Activated B cell treated with CpG ODN at 0.5 μM for 24 hours (primary cell): ENCODE measurements around the gene MARS1. TPM values are rescaled to one million over a fixed set of nuclear protein-coding genes. Genes with fewer than 3 reads are reported as not detected.

Experiments used
- ATAC-seq: fragments of 200-7000 bp; cut with Tn5 transposase; one replicate; pipeline ENCODE4 v1.10.0; 2021; ENCODE audit warnings: low read depth, mild to moderate bottlenecking, moderate library complexity
- CTCF ChIA-PET: fragments of 350-600 bp; sonication (Branson Sonifier 250); formaldehyde crosslinking; loops from one replicate; lab custom pipeline; 2021; ENCODE audit warnings: antibody characterized with exemption; lab: Charles Lee
- POLR2A ChIA-PET: fragments of 350-600 bp; sonication (Branson Sonifier 250); formaldehyde crosslinking; loops from one replicate; lab custom pipeline; 2021; ENCODE audit warnings: antibody characterized with exemption; lab: Charles Lee
- DNase-seq: peaks from one replicate; pipeline ENCODE4 v3.0.0; 2022
- H3K27ac Mint-ChIP-seq: one replicate; pipeline ENCODE4 v1.8.0; 2020; ENCODE audit warnings: mixed read lengths
- H3K27me3 Mint-ChIP-seq: one replicate; pipeline ENCODE4 v1.8.0; 2021; ENCODE audit warnings: mixed read lengths
- H3K36me3 Mint-ChIP-seq: one replicate; pipeline ENCODE4 v1.8.0; 2021; ENCODE audit warnings: low read depth, mixed read lengths
- H3K4me1 Mint-ChIP-seq: one replicate; pipeline ENCODE4 v1.8.0; 2021; ENCODE audit warnings: mixed read lengths
- H3K4me3 Mint-ChIP-seq: one replicate; pipeline ENCODE4 v1.8.0; 2020; ENCODE audit warnings: mild to moderate bottlenecking, mixed read lengths
- H3K9me3 Mint-ChIP-seq: one replicate; pipeline ENCODE4 v1.8.0; 2020; ENCODE audit warnings: mixed read lengths
- CTCF ChIP-seq: fragments of 200-600 bp; IDR thresholded peaks from one replicate; pipeline ENCODE4 v1.8.0; 2022; ENCODE audit warnings: antibody characterized with exemption, mild to moderate bottlenecking
- intact Hi-C: fragments of 100-400 bp; cut with micrococcal nuclease; formaldehyde crosslinking; loops from one replicate; pipeline ENCODE4 v1.15.1; 2024
- total RNA-seq: library from RNA; stranded (reverse); gene quantifications from 2 replicates; pipeline ENCODE4 v1.2.3, GENCODE V29; 2022

MARS1 gene
- total RNA-seq, 1 donor from 2014 or later = 425 TPM

DNA sequence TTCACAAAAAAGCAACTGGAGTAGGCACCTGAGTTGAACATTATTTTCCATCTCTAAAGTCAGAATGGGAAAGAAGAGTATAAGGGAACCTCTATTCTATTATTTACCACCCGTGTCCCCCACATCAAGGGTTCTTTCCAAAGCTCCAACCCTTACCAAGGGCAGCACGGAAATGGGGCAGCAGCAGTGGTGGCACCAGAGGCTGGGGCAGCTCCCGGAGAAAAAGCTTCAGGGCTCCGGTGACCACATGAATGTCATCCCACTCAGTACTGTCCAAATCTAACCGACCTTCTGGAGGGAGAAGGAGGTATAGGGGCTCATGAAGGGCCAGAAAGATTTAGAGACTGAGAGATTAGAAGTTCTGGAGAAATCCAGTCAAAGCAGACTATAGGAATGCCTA is 14.0 kb upstream of the MARS1 start:
- ATAC-seq (no peak), DNase-seq (no peak)
- TF ChIP-seq CTCF = no peak
- H3K27me3 Mint-ChIP-seq = no peaks in the 10 kb centered on the region
- H3K4me1 Mint-ChIP-seq = peaks cover 55% of the 10 kb centered on the region
- H3K4me3 Mint-ChIP-seq = no peak overlapping the region
- POLR2A ChIA-PET = interaction anchor here (0.6 to 8.3 kb wide), 3 partner anchors 13 to 64 kb away, joined by 9 to 133 read pairs (median 10); partner anchors contain the start of genes DDIT3 and GLI1
- CTCF ChIA-PET = interaction anchor here (7.3 kb wide), 1 partner anchor 13 kb away, joined by 74 read pairs; the partner anchor contains the start of gene GLI1
- no peak overlapping the region for H3K27ac Mint-ChIP-seq
- intact Hi-C loops = no loop called here
- H3K9me3 Mint-ChIP-seq = no peaks in the 10 kb centered on the region
- H3K36me3 Mint-ChIP-seq = peaks cover 49% of the 10 kb centered on the region

DNA sequence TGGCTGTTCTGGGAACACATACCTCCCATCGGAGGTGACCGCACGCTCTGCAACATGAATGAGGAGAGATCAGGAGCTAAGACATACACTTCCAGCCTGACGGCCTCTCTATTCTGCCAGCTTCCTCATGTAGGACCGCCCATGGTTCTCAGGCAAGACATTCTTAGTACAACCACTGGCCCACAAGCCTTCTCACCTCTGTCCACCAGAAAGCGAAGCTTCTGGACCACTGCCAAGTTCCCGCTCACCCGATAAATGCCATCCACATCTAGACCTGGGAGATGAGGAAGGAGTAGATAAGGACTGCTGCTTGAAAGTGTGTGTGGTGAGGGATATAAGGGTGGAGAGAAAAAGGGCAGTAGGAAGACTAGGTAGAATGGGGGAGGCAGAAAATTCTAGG is 13.4 kb upstream of the MARS1 start:
- Mint-ChIP-seq H3K27ac (peak overlapping the region; percentile 67), H3K4me3 (peak overlapping the region; percentile 44), H3K36me3 (peaks cover 44% of the 10 kb centered on the region), H3K4me1 (peaks cover 61% of the 10 kb centered on the region), H3K9me3 (no peaks in the 10 kb centered on the region), H3K27me3 (no peaks in the 10 kb centered on the region)
- ChIA-PET CTCF (interaction anchor here (7.3 kb wide), 1 partner anchor 14 kb away, joined by 74 read pairs; the partner anchor contains the start of gene GLI1), POLR2A (interaction anchor here (0.6 to 8.3 kb wide), 5 partner anchors 13 to 63 kb away, joined by 3 to 133 read pairs (median 9); partner anchors contain the start of genes DDIT3 and GLI1)
- ATAC-seq = no peak
- no peak for DNase-seq
- no peak for TF ChIP-seq CTCF
- intact Hi-C loops = no loop called here

- POLR2A ChIA-PET = interaction anchor here (1.2 to 8.3 kb wide), 4 partner anchors 12 to 45 kb away, joined by 3 to 133 read pairs (median 8); partner anchors contain the start of genes DDIT3 and GLI1
- Mint-ChIP-seq H3K4me3 (peak overlapping the region; percentile 44), H3K9me3 (no peaks in the 10 kb centered on the region), H3K27ac (peak overlapping the region; percentile 67), H3K36me3 (peaks cover 39% of the 10 kb centered on the region), H3K27me3 (no peaks in the 10 kb centered on the region), H3K4me1 (peaks cover 65% of the 10 kb centered on the region)
- ATAC-seq (no peak), DNase-seq (no peak)
- TF ChIP-seq CTCF = no peak
- intact Hi-C loops = loop anchor here (5.0 kb wide), 2 partner anchors 277 to 372 kb away; partner anchors contain the start of genes CDK4 and CTDSP2
- CTCF ChIA-PET = interaction anchor here (7.3 kb wide), 1 partner anchor 14 kb away, joined by 74 read pairs; the partner anchor contains the start of gene GLI1
Measured at GRCh38 chr12:57474862-57475261, 13.0 kb upstream of the MARS1 start.

GRCh38 chr12:57475271-57476161 is 12.4 kb upstream of the MARS1 start:
- peaks cover 72% of the 10 kb centered on the region for H3K4me1 Mint-ChIP-seq
- CTCF ChIA-PET = interaction anchor here (1.0 to 7.3 kb wide), 2 partner anchors 15 to 49 kb away, joined by 3 to 74 read pairs; partner anchors contain the start of gene GLI1
- peaks cover 37% of the 10 kb centered on the region for H3K36me3 Mint-ChIP-seq
- no peak for TF ChIP-seq CTCF
- POLR2A ChIA-PET = interaction anchor here (0.6 to 8.3 kb wide), 8 partner anchors 12 to 1300 kb away, joined by 3 to 133 read pairs (median 8); partner anchors contain the start of genes DCTN2, DDIT3, GLI1 and SHMT2
- ATAC-seq (no peak), DNase-seq (no peak)
- H3K27ac Mint-ChIP-seq = peak overlapping the region; percentile 100
- intact Hi-C loops = loop anchor here (1.0 to 5.0 kb wide), 3 partner anchors 146 to 372 kb away; partner anchors contain the start of genes CDK4 and CTDSP2
- H3K9me3 Mint-ChIP-seq = no peaks in the 10 kb centered on the region
- H3K27me3 Mint-ChIP-seq = no peaks in the 10 kb centered on the region
- peak overlapping the region; percentile 93 for H3K4me3 Mint-ChIP-seq
